NB4 (cell line): Measurements from ENCODE around the gene DHDH.

Experiments
- CTCF ChIP-seq: IDR thresholded peaks from one replicate; pipeline ENCODE4 v1.5.1; 2012; ENCODE audit warnings: low read depth, low read length
- MAX ChIP-seq: IDR thresholded peaks from 2 replicates; pipeline ENCODE4 v1.6.1; 2011; ENCODE audit warnings: low read depth, low read length
- POLR2A ChIP-seq: IDR thresholded peaks from 2 replicates; pipeline ENCODE4 v1.6.1; 2011; ENCODE audit warnings: mild to moderate bottlenecking; ENCODE audit not compliant: insufficient read length; ENCODE audit errors: extremely low read depth

- no peak for TF ChIP-seq CTCF
- no peak for TF ChIP-seq POLR2A
- no peak for TF ChIP-seq MAX
These were observed 4.8 kb downstream of the DHDH start for GRCh38 chr19:48938256-48938655.
